OCI-LY7 (cell line): ENCODE data around the gene PAAF1. TPM values are rescaled to one million over a fixed set of nuclear protein-coding genes. Genes with fewer than 3 reads are reported as not detected.

Source experiments
- BruUV-seq: library from RNA; stranded (reverse); fragments of 400-500 nt; replicated peaks from 2 replicates; lab custom pipeline; 2021; lab: Mats Ljungman, UMichigan
- CTCF ChIA-PET: fragments of 300-600 bp; sonication (Branson Sonifier 250); formaldehyde crosslinking; loops from one replicate; lab custom pipeline; 2022; ENCODE audit warnings: antibody characterized with exemption; ENCODE audit not compliant: unreplicated experiment; lab: Charles Lee
- POLR2A ChIA-PET: fragments of 300-600 bp; sonication (Branson Sonifier 250); formaldehyde crosslinking; loops from one replicate; lab custom pipeline; 2022; ENCODE audit warnings: antibody characterized with exemption; lab: Charles Lee
- DNase-seq: peaks from one replicate; pipeline ENCODE4 v3.0.0-alpha.2; 2015; ENCODE audit warnings: low spot score
- H2AFZ ChIP-seq: fragments of 200-600 bp; sonication (generic), shearing (Covaris generic); 2 replicates; pipeline ENCODE4 v1.6.1; 2014; ENCODE audit warnings: mild to moderate bottlenecking, antibody characterized with exemption, low read length, moderate library complexity
- H3K27ac ChIP-seq: fragments of 200-600 bp; sonication (generic); 2 replicates; pipeline ENCODE4 v1.5.1; 2014; ENCODE audit warnings: mixed run types, low read depth, mild to moderate bottlenecking, moderate library complexity, low read length, inconsistent platforms; ENCODE audit not compliant: poor library complexity, severe bottlenecking
- H3K36me3 ChIP-seq: fragments of 200-600 bp; sonication (generic); 2 replicates; pipeline ENCODE4 v1.6.1; 2014; ENCODE audit warnings: mild to moderate bottlenecking, antibody characterized with exemption, low read length, moderate library complexity, mixed read lengths; ENCODE audit not compliant: insufficient read depth
- H3K4me1 ChIP-seq: fragments of 200-600 bp; sonication (generic); 2 replicates; pipeline ENCODE4 v1.5.1; 2014; ENCODE audit warnings: mild to moderate bottlenecking, low read length; ENCODE audit not compliant: insufficient read depth, poor library complexity, severe bottlenecking
- H3K4me2 ChIP-seq: fragments of 200-600 bp; sonication (generic); 2 replicates; pipeline ENCODE4 v1.6.1; 2014; ENCODE audit warnings: mild to moderate bottlenecking, low read length
- H3K4me3 ChIP-seq: fragments of 200-600 bp; sonication (generic); 2 replicates; pipeline ENCODE4 v1.5.1; 2014; ENCODE audit warnings: mild to moderate bottlenecking, low read depth, low read length; ENCODE audit not compliant: poor library complexity, severe bottlenecking
- H3K79me2 ChIP-seq: fragments of 200-600 bp; sonication (generic); 2 replicates; pipeline ENCODE4 v1.6.1; 2016; ENCODE audit warnings: low read depth, mild to moderate bottlenecking, low read length, moderate library complexity, mixed read lengths; ENCODE audit not compliant: insufficient read depth
- H3K9me2 ChIP-seq: fragments of 200-600 bp; sonication (generic); 2 replicates; pipeline ENCODE4 v1.6.1; 2016; ENCODE audit warnings: mild to moderate bottlenecking, low read length, mixed read lengths; ENCODE audit not compliant: insufficient read depth
- H3K9me3 ChIP-seq: fragments of 200-600 bp; sonication (generic); 2 replicates; pipeline ENCODE4 v1.6.1; 2014; ENCODE audit warnings: mild to moderate bottlenecking, mixed run types, low read length, mixed read lengths
- H4K20me1 ChIP-seq: fragments of 200-600 bp; sonication (generic); 2 replicates; pipeline ENCODE4 v1.6.1; 2014; ENCODE audit warnings: mild to moderate bottlenecking, antibody characterized with exemption, low read length, moderate library complexity, mixed read lengths; ENCODE audit not compliant: insufficient read depth
- CTCF ChIP-seq: fragments of 200-600 bp; sonication (generic); conservative IDR thresholded peaks from 2 replicates; pipeline ENCODE4 v1.5.1; 2014; ENCODE audit warnings: mild to moderate bottlenecking, antibody characterized with exemption, low read length, moderate library complexity, mixed read lengths
- EZH2phosphoT487 ChIP-seq: fragments of 200-600 bp; sonication (generic); IDR thresholded peaks from 2 replicates; pipeline ENCODE4 v1.6.1; 2018; ENCODE audit warnings: low read depth, borderline replicate concordance, mild to moderate bottlenecking, mixed run types, antibody characterized with exemption, low read length, moderate library complexity, mixed read lengths
- intact Hi-C: fragments of 100-400 bp; cut with micrococcal nuclease; formaldehyde crosslinking; loops from one replicate; pipeline ENCODE4 v1.10.0; 2022; ENCODE audit not compliant: unreplicated experiment
- total RNA-seq, 2 experiments: library from RNA; depleted of rRNA in 1 of 2; stranded (reverse); fragments of >200 nt in 1 of 2; shearing (Covaris generic) in 1 of 2; gene quantifications; 2 replicates each; pipeline ENCODE4 v1.2.3, GENCODE V29; 2014 to 2022

Gene PAAF1
- total RNA-seq, 2 experiments from 2014 or later = 11.2 to 35.0 TPM

- Histone ChIP-seq H3K4me3 (no peak overlapping the region), H3K27ac (peak overlapping the region; percentile 8), H3K4me1 (peaks cover 64% of the 10 kb centered on the region), H2AFZ (no peak overlapping the region), H4K20me1 (peaks cover 27% of the 10 kb centered on the region; the same call in 1 of the 2 replicates), H3K4me2 (no peak overlapping the region), H3K9me2 (no peaks in the 10 kb centered on the region), H3K36me3 (peaks cover 72% of the 10 kb centered on the region), H3K9me3 (no peaks in the 10 kb centered on the region), H3K79me2 (peaks cover 35% of the 10 kb centered on the region)
- intact Hi-C loops = no loop called here
- no peak for DNase-seq
- TF ChIP-seq EZH2phosphoT487 (no peak), CTCF (no peak)
- POLR2A ChIA-PET = no interaction called here
- CTCF ChIA-PET = no interaction called here
- BruUV-seq = TSS peak; percentile 18
Measured at GRCh38 chr11:73974604-73975478, 98.0 kb downstream of the PAAF1 start.

GRCh38 chr11:73975479-73975757 is 98.6 kb downstream of the PAAF1 start:
- ChIA-PET CTCF (no interaction called here), POLR2A (no interaction called here)
- DNase-seq = no peak
- peaks cover 62% of the 10 kb centered on the region for H3K4me1 ChIP-seq
- peaks cover 27% of the 10 kb centered on the region; the same call in 1 of the 2 replicates for H4K20me1 ChIP-seq
- H3K9me3 ChIP-seq = no peaks in the 10 kb centered on the region
- H3K9me2 ChIP-seq = no peaks in the 10 kb centered on the region
- H3K4me3 ChIP-seq = no peak overlapping the region
- H3K36me3 ChIP-seq = peaks cover 75% of the 10 kb centered on the region
- no peak overlapping the region for H2AFZ ChIP-seq
- intact Hi-C loops = no loop called here
- no peak for TF ChIP-seq EZH2phosphoT487
- no peak for TF ChIP-seq CTCF
- no TSS peak for BruUV-seq
- no peak overlapping the region for H3K27ac ChIP-seq
- H3K4me2 ChIP-seq = no peak overlapping the region
- H3K79me2 ChIP-seq = peaks cover 37% of the 10 kb centered on the region
